A549 (cell line): ENCODE measurements around the gene STXBP6.

Experiments used
- CBX8 ChIP-seq: fragments of 200-600 bp; sonication (generic); IDR thresholded peaks from 2 replicates; pipeline ENCODE4 v1.6.1; 2016
- KDM5A ChIP-seq: fragments of 200-600 bp; sonication (generic); IDR thresholded peaks from 2 replicates; pipeline ENCODE4 v1.6.1; 2016; ENCODE audit warnings: antibody characterized with exemption, mild to moderate bottlenecking
- TF ChIP-seq, protein P1 (sequence below): fragments of >200 bp; sonication (Bioruptor Twin); formaldehyde crosslinking; IDR thresholded peaks from 3 replicates; pipeline ENCODE4 v1.5.1; 2016
- TF ChIP-seq, protein P2 (sequence below): IDR thresholded peaks from 2 replicates; pipeline ENCODE4 v1.6.1; 2012

DNA sequence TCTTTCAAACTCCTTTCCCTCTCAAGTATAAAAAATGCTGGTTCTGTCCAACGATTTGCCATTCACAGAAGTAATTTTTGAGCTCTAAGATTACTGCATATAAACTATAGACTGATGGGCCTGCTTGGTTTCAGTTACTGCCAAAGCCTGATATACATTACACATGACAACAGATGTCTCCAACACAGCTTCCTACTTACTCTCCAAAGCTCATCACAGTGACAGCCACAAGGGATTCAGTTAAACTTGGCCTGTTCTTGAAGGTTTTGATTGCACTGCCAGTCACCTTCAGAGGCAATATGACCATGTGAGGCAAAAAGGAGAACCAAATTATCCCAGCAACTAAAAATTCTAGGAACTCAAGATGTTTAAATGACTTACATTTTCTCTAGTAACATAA lies 30.1 kb downstream of the STXBP6 start:
- TF ChIP-seq CBX8 (no peak), KDM5A (no peak)
- TF ChIP-seq, protein P1, sequence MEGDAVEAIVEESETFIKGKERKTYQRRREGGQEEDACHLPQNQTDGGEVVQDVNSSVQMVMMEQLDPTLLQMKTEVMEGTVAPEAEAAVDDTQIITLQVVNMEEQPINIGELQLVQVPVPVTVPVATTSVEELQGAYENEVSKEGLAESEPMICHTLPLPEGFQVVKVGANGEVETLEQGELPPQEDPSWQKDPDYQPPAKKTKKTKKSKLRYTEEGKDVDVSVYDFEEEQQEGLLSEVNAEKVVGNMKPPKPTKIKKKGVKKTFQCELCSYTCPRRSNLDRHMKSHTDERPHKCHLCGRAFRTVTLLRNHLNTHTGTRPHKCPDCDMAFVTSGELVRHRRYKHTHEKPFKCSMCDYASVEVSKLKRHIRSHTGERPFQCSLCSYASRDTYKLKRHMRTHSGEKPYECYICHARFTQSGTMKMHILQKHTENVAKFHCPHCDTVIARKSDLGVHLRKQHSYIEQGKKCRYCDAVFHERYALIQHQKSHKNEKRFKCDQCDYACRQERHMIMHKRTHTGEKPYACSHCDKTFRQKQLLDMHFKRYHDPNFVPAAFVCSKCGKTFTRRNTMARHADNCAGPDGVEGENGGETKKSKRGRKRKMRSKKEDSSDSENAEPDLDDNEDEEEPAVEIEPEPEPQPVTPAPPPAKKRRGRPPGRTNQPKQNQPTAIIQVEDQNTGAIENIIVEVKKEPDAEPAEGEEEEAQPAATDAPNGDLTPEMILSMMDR = no peak
- TF ChIP-seq, protein P2, sequence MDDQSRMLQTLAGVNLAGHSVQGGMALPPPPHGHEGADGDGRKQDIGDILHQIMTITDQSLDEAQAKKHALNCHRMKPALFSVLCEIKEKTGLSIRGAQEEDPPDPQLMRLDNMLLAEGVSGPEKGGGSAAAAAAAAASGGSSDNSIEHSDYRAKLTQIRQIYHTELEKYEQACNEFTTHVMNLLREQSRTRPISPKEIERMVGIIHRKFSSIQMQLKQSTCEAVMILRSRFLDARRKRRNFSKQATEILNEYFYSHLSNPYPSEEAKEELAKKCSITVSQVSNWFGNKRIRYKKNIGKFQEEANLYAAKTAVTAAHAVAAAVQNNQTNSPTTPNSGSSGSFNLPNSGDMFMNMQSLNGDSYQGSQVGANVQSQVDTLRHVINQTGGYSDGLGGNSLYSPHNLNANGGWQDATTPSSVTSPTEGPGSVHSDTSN = no peak
